GM18502 (cell line): ENCODE results near the gene STON1.
"Not testable (repeated sequence)": the region's sequence is repeated elsewhere in the genome, so short reads cannot be mapped to it uniquely, and the experiment has no call there.

Source experiments
- ATAC-seq: cut with Tn5 transposase; IDR thresholded peaks from one replicate; pipeline ENCODE4 v1.9.1; 2021; ENCODE audit warnings: mild to moderate bottlenecking; ENCODE audit not compliant: unreplicated experiment, poor library complexity

STON1 gene

DNA sequence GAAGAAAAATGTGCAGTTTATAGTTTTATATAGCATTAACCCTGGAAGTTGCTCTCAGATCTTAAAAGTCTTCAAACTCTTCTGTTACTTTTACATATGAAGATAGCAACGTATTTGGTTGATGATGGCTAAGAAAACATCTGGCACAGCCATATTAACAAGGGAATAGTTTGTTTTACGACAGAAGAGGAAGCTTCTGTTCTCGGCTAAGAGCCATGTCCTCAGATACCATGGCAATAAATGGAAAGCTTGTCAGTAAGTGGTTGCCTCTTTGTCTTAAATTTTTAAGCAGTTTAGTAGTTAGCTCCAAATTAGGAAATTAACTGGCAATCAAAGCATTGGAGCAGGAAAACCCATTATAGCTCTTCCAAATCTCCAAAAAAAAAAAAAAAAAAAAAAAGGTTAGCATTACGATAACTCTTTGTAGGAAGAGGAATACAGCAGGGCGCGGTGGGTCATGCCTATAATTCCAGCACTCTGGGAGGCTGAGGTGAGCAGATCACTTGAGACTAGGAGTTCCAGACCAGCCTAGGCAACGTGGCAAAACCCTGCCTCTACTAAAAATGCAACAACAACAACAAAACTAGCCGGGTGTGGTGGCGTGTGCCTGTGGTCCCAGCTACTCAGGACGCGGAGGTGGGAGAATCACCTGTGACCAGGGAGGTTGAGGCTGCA lies 4.5 kb upstream of the STON1 start:
- ATAC-seq, result no peak

DNA sequence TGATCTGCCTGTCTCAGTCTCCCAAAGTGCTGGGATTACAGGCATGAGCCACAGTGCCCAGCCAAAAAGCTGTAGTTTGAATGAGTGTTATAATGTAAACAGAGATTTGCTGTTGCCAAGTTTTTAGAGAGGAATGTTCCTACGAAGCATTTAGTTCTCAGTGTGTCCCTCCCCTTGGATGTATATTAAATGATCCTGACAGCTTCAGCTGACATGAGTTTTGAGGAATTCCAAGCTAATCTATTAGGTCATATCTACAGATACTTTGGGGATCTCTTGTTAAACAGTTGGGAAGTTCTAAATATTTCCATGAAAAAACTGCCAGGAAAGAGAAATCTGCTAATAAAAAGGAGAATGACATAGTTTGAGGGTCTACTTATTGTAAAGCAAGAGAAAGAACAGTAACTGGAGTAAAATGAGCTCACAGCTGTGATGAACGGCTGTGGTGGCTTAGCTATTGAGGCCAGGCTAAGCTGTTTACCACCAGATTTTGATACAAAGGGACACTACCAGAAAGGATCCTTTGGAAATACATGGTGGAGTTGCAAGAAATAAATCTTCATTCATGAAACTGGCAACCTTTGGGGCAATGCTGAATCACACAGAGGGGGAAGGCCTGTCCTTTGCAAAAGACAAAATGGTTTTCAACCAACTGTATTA lies 2.6 kb upstream of the STON1 start:
- ATAC-seq, result no peak

DNA sequence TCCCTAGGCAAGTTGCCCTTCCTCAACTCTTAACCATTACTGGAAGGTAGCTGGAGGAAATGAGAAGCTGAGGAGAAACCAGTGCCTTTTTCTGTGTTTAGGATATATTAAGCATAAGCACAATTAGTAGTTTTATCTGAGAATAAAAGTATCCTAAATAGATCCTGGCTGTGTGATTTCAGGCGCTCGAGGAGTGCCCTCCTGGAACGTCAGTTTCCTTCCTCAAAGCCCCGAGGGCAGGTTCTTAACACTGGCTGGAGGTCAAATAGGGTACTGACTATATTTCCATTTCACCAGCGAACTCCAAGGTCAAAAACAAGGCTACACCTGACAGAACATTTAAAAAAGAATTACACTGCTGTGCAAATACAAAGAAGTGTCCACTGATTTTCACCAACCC lies 1.5 kb upstream of the STON1 start:
- no peak for ATAC-seq

DNA sequence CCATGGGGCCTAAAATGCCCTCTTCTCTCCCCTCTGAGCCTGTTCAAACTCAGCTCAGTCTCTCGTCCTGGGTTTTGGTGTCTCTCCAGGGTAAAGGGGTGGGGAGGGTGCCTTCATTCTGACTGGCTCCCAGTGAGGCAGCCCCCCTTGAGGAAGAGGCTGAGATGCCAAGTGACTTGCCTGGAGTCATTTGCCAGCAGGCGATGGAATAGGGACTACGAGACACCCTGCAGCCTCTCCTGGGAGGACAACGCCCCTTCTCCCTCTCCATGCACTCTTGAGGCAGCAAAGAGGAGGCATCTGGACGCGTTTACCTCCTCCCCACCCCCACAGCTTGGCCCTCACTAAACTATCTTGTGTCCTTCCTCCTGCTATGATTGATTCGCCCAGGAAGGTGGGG lies 760 bp upstream of the STON1 start:
- no peak for ATAC-seq

DNA sequence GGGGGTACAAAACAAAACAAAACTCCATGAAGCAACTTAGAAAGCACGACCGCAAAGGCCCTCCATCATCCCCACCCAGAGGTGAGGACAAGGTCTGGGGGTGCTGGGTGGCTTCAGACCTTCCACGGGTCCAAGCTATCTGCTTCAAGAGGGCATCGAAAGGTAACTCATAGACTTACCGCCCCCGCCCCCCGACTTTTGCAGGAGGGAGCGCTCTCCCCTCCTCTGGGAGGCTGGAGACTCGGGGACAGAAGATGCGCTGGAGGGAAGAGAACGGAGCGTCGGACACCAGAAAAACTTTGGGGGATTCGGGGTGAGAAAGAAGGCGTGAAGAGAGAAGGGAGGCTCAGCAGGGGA lies 300 bp upstream of the STON1 start:
- peak; percentile 26 for ATAC-seq

DNA sequence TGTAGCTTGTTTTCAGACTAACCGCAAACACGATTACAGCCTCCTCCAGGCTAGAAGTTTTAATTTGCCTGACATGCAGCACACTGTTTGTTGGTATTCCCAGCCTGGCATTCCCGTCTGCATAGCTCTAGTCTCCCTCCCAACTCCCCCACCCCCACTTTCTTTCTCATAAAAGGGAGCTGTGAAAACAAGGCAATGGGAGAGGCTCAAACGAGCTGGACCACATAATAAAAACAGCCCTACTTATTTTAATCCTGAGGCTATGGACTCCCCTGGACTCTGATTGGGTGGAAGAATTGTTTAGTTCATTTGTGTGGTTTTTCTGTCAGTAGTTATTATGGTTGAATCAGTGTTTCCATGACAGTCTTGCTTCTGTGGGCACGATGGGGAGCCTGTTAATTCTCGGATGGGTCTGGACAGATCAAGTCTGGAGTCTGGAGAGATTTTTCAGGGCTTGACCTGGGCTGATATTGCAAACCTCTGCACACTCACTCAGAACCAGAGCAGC lies 1.2 kb downstream of the STON1 start:
- no peak for ATAC-seq

DNA sequence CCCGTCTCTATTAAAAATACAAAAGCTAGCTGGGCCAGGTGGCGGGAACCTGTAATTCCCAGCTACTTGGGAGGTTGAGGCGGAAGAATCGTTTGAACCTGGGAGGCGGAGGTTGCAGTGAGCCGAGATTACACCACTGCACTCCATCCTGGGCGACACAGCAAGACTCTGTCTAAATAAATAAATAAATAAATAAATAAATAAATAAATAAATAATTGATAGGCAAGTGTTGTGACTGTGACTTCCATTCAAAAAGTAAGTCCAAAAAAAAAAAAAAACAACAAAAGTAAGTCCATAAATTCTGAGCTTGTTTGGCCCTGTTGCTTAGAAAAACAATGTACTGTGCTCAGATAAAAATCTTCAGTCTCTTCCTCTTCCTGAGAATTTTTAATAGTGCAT lies 2.2 kb downstream of the STON1 start:
- ATAC-seq, result no peak

DNA sequence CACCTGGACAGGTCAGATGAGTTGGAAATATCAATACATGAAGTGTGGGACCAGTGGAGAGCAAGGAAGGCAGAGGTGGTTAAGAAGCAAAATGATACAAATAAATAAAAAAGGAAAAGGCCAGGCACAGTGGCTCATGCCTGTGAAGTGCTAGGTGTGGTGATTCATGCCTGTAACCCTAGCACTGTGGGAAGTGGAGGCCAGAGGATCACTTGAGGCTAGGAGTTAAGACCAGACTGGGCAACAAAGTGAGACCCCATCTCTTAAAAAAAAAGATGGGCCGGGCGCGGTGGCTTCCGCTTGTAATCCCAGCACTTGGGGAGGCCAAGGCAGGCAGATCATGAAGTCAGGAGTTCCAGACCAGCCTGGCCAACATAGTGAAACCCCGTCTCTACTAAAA lies 2.9 kb downstream of the STON1 start:
- ATAC-seq, result no peak

DNA sequence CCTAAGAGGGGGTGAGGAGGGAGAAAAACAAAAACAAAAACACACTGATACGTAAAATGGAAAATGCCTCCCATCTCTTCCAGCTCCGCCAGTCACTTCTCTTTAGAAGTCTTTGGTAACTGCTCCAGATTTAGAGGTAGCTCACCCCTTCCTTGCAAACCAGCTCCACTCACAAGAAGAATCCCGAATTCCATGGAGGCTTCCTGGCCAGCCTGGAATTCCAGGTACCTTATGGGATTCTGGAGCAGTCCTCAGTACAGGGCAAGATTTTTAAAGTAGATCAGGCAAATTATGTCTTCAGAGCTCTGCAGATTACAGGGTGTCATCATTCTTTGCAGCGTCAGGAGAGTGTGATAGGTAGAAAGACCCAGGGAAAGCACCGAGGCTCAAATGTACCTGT lies 4.8 kb downstream of the STON1 start:
- ATAC-seq, result no peak

DNA sequence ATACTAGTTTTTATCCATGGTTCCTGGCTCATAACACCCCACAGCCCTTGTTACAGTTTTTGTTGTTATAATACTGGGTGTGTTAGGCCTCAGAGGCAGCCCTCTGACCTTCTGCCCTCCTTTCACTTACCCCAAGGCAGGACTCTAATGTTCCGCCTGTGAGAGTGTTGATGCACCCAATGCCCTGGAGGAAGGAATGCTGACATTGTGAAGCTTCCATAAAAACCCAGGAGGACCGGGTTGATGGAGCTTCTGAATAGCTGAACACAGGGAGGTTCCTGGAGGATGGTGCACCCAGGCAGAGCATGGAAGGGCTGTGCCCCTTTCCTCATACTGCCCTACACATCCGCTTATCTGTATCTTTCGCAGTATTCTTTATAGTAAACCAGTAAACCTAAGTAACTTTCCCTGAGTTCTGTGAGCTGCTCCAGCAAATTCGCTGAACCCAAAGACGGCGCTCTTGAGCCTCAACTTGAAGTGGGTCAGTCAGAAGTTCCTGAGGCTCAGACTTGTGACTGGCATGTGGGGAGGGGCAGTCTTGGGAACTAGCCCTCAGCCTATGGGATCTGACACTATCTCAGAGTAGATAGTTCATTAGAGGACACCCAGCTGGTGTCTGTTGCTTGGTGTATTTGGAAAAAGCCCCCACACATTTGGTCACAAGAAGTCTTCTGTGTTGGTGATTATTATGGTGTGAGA lies 10.4 kb downstream of the STON1 start:
- ATAC-seq, result no peak

DNA sequence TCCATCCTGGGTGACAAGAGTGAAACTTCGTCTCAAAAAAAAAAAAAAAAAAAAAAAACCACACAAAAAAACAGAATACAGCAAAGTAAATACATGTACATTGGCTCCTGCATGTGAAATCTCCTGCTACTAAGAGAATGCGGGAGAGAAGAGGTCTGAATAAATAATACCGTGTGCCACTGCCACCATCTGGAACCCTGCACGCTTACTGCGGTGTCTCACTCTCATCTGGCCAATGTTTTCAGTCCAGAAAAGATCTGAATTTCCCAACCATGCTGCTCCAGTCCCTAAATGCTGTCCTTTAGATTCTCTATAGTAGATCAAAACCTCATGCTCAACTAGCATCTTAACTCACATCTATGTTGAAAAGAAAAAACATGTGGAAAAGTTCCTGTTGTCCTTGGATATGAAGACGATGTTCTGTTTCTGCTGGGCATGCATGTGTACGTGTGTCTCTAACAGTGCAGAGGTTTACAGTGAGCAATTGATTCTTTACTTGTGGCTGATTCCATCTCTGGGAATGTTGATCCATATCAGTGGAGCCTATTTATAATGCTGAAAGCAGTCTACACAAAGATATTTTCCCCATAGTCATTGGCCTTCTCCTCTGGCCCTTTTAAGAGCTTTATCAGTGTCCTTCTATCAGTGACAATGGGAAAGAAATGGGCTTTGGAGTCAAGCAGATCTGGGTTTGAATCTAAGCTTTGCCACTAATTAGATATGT lies 11.9 kb downstream of the STON1 start:
- ATAC-seq, result no peak

DNA sequence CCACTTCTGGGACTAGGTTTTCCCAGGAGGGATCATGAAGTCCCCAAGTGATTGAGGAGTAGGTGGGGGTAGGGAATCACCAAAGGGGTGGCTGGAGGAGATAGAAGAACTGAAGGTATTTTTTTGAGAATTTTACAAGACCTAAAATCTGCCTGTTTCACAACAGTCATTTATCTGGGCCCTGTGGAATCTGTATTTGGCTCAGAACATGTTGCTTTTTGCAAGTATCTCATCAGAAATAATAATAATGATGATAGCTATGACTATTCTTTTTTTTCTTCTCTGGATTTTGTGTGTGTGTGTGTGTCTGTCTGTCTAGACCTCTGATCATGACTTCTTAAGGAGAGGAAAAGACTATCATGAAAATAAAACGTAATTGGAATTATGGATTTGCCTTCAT lies 13.9 kb downstream of the STON1 start:
- no peak for ATAC-seq

DNA sequence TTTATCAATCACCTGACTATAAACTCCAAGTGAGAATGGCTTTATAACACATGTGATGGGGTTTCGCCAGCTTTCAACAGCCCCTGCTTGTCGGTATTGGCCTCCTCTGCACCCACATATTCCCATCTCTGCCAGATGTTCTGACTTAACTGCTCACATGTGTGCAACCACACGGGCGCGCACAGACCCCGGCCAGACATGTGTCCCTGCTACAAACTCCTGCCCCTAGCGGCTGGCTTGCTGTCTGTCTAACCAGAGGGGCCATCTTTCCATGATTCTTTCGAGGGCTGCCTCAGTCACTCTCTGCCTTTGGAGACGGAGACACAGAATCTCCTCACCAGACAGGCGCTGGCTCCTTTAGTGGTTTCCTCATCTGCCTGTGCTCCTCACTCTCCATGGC lies 15.3 kb downstream of the STON1 start:
- ATAC-seq, result no peak

DNA sequence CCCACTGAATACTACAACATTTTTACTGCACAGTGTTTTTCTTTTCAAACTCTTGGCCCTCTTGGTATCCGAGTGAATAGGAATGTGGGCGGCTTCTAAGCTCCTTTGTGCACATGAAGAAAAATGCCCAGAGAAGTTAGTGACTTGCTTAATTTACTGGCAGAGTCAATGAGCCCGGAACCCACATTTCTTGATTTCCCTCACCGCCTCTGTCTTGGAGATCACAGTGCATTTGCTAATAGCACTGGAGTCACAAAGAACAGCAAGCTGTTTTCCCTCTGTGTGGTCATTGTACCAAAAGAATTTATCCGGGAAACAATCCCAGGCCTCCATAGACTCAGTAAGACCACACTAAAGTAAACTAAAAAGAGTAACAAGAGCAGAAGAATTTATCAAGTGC lies 18.9 kb downstream of the STON1 start:
- ATAC-seq, result no peak

DNA sequence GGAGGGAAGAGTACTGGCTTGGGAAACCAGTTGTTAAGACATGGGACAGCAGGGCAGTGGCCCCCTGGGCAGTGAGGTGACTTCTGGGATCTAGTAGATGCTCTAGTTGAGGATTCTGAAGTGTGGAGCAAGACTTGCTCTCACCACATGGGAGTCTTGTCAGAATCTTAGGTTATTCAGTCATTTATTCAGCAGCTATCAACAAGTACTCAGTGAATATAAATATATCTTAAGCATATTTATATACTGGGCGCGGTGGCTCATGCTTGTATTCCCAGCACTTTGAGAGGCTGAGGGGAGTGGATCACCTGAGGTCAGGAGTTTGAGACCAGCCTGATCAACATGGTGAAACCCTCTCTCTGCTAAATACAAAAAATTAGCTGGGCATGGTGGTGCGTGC lies 20.0 kb downstream of the STON1 start:
- no peak for ATAC-seq

DNA sequence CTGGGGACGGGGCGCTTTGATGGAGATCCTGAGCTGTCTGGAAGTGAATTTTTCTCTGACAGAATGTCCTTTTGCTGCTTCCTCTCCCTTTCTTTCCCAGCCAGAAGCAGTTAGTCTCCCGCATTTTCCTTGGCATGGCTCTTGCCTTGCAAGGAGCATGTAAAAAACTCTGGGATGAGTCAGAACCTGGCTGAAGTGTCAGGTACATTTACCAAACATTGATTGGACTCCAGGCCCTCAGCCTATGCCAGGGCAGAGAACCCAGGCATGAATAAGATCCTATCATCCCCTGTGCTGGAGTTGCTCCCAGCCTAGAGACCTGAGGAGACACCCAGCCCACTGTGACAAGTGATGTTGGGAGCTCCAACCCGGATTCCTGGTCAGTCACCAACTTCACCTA lies 21.6 kb downstream of the STON1 start:
- no peak for ATAC-seq

DNA sequence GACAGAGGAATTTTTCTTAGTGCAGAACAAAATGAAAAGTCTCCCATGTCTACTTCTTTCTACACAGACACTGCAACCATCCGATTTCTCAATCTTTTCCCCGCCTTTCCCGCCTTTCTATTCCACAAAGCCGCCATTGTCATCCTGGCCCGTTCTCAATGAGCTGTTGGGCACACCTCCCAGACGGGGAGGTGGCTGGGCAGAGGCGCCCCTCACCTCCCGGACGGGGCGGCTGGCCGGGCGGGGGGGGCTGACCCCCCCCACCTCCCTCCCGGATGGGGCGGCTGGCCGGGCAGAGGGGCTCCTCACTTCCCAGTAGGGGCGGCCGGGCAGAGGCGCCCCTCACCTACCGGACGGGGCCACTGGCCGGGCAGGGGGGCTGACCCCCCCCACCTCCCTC lies 25.1 kb downstream of the STON1 start:
- ATAC-seq, result not testable (repeated sequence)

DNA sequence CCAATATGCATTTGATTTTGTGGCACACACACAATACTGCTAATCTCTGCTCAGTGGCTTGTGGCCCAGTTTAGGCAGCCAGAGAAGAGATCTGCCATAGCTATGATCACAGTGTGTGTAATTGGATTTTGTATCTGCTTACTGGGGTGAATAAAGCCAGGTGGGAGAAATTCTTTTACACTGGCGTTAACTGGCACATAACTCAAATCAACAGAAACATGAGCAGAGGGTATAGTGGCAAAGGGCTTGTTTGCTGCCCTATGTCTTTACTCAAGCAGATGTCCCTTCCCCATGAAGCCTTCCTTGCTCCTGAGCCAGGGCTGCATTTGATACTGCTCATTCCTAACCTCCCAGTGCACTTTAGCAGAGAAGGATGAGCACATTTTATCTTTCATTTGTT lies 28.5 kb downstream of the STON1 start:
- no peak for ATAC-seq

DNA sequence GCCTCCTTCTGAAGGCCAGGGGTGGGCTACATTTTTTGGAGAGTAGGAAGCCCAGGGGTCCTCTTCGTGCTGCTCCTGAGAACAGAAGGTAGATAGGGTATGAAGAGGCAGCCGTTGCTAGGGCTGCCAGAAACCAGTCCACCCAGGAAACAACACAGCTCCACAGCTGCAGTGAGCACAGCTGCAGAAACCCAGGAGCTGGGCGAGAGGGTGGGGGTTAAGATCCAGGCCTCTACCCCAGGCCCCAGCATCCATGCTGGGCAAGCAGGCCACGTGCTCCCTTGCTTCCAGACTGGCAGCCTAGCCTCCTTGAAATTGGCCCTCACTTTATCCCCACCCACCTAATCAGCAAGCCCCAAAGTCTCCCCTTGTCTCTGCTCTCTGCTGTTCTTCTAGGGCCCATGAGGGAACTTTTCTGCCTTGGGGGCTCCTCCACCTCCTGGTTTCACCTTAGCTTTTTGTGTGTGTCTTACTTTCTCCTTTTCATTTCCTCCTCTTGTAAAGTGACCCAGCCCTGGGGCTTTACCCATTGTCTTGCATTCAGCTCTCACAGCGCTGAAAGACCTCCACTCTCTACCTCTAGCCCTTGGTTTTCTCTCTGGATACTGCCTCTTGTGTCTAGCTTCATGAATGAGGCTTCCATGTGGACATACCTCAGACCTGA lies 30.7 kb downstream of the STON1 start:
- no peak for ATAC-seq

DNA sequence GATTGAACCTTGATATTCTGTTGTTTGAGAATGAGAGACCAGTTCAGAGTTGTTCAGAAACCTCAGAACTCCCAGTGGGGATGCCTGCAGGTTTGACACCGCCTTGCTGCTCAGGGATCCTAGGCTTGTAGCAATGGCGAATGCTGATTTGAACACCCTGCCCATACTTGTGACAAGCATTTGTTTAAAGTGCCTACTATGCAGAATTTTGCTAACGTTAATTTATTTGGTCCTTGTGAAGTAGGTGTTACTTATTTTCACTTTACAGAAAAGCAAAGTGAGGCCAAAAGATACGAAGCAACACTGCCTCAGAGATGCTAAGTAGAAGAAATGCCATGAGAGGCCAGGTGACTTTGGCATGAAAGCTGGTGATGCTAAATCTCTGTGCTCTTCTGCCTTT lies 32.3 kb downstream of the STON1 start:
- ATAC-seq, result no peak
